GF-D8 (cell line): ENCODE measurements around the gene MIPEP.

Experiments
- DNase-seq: peaks from one replicate; lab custom pipeline; 2025; lab: John Stamatoyannopoulos, UW

Gene MIPEP

GRCh38 chr13:23852351-23852750, 36.8 kb downstream of the MIPEP start:
- DNase-seq = no peak

DNA sequence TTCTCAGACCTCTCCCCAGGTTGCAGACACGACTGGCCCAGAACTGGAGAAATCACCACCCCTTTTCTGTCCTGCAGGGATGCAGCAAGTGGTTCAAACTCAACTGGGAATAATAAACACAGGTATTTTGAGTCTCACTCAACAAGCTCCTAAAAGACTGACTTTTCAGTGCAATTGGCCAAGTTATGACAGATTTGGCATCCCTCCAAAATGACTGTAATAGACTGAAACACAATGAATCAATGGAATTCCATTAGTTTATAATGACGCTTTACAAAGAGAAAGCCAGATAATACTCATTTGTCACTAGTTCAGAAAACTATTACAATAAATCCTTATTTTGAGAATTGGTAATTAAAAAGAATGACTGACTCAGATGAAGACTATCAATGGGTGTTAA, 38.1 kb downstream of the MIPEP start:
- no peak for DNase-seq

GRCh38 chr13:23850134-23850533, 39.1 kb downstream of the MIPEP start:
- DNase-seq = no peak

DNA sequence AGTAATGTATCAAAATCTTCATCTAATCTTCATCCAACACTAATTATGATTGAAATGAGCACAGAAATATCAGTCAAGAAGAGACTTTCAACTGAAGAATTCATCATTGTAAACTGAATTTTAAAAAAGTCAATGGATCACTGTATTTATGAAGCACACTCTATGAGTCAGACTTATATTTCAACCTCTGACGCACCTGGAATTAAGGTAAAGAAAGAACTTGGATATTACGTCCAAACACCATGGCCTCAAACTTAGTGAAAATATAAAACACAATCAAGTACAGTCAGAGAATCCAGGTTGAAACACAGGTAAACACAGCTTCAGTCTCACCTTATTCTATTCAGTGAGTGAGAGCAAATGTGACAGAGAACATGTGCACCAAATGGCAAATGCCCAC, 39.5 kb downstream of the MIPEP start:
- no peak for DNase-seq

GRCh38 chr13:23848646-23849141, 40.5 kb downstream of the MIPEP start:
- no peak for DNase-seq

GRCh38 chr13:23848019-23848418, 41.2 kb downstream of the MIPEP start:
- no peak for DNase-seq

- no peak for DNase-seq
These were observed 41.7 kb downstream of the MIPEP start for GRCh38 chr13:23847497-23847896.

- no peak for DNase-seq
These were observed 44.0 kb downstream of the MIPEP start for GRCh38 chr13:23845105-23845725.

DNA sequence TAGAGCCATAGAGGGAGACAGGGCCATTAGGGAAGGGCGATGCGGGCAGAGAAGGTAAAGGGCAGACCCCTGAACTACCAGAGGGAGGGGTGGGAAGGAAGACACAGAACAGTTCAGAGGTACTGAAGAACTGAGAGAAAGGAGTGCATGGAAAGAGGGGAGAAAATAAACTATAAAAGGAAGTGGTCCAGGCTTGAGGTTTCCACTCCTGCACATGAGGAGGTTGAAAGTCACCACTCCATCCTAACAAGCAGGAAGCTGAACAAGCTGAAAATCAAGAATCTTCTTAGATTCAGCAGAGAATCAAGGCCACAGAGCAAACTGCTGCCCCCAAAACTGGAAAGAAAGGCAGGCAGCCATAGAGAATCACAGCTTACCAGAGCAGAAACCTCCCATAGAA, 45.1 kb downstream of the MIPEP start:
- no peak for DNase-seq

- no peak for DNase-seq
These were observed 45.8 kb downstream of the MIPEP start for GRCh38 chr13:23843436-23843835.

- DNase-seq = no peak
These were observed 46.8 kb downstream of the MIPEP start for GRCh38 chr13:23842406-23842805.

DNA sequence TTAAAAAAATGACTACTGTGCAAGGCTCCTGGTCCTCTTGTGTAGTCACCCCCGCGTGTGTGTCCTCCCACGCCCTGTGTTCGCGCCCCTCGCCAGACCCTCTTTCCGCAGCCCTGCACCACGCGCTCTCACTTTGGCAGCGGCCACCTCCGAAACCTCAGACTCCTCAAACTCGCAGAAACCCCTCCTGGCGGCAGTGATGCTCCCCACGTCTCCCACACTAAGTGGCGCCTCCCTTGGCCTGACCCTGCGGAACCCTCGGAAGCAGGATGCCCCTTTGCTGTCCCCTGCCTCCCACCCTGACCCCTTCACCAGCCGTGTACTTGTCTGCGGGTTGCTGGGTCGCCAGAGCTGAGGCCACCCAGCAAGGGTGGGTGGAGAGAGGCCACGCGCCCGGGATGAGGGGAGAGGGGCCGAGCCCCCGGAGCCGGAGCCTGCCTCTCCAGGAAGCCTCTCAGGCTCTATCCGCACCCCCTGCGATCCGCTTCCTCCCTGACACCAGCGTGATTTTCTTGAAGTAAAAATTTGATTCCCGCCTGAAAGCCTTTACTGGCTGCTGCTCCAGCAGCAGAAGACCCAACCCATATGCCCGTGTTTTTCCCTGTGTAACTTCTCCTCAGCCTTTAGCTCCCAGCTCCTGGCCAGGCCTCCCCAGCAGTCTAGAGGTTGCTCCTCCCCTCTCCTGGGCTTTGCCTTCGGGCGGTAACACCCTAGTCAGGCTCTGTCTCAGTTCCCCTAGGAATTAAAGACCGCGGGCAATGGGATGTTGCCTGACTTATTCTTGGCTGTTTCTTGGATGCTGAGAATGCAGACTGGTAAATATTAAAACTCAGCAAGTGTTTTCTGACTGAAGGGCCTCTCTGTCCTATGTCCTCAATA, 55.2 kb downstream of the MIPEP start:
- no peak for DNase-seq

GRCh38 chr13:23828866-23829265, 60.3 kb downstream of the MIPEP start:
- no peak for DNase-seq

- DNase-seq = no peak
These were observed 61.1 kb downstream of the MIPEP start for GRCh38 chr13:23828086-23828485.

- DNase-seq = no peak
These were observed 64.0 kb downstream of the MIPEP start for GRCh38 chr13:23825179-23825578.

GRCh38 chr13:23824371-23824770, 64.8 kb downstream of the MIPEP start:
- no peak for DNase-seq

DNA sequence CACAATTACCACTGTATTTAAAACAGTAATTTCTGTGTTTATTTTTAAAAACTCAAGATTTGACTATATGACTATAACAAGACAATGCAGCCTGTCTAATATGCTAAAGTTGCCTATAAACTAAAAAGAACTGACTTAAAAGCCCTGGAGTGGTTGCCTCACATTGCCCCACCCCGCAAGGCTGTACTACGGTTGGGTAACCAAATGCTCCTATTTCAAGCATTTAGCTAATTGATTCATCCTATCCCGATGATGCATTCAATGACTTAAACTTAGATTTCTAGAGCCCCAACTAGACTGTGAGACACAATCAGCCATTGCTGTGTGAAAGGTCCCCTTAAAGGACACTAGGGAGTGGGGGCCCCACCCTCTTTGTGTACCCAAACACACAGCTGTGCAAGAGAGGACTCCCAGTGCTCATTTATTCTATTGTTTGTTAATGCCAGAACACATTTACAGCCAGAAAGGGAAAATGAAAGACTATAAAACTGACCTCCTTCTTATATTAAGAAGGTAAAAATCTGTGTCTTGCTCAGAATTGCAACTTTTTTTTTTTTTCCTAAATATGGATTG, 66.9 kb downstream of the MIPEP start:
- DNase-seq = no peak

GRCh38 chr13:23820530-23820929, 68.7 kb downstream of the MIPEP start:
- no peak for DNase-seq

GRCh38 chr13:23817830-23818229, 71.4 kb downstream of the MIPEP start:
- DNase-seq = no peak

DNA sequence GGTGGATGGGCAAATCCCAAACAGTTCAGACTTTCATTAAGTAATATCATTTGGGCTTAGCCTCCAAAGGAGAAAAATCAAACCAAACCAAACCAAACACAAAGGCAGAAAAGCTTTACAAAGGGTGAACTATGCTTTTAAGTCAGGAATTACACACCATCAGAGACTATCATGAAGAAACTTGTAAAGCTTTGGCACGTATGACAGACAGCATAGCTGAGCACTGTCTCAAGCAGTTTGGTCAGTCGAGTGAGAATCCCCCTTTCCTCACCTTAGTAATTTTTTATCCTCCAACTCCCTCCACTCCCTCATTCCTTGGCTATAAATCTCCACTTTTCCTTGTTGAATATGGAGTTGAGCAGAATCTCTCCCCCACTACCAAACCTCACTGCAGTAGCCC, 72.1 kb downstream of the MIPEP start:
- no peak for DNase-seq

DNA sequence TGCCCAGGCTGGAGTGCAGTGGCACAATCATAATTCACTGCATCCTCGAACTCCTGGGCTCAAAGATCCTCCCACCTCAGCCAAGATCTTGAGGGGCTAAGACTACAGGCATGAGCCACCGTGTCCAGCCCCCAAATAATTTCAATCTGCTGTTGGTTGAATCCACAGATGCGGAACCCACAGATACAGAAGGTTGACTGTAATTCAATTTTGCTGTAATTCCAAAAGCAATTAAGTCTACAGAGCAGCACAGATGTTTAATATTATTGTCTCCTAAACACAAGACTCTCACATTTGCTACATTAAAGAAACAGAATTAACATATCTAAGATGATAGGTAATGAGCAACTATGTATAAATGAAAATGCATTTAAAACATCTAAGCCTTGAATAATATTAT, 75.6 kb downstream of the MIPEP start:
- no peak for DNase-seq

- DNase-seq = no peak
These were observed 77.7 kb downstream of the MIPEP start for GRCh38 chr13:23811366-23812062.
